HL-60 (cell line): ENCODE data around the gene TUBGCP3.

Source experiments
- DNase-seq, 2 experiments: peaks; one replicate each; pipeline ENCODE4 v3.0.0-alpha.2; 2010 to 2020; ENCODE audit warnings: low read depth in 1 of 2, low spot score in 1 of 2
- H3K27ac ChIP-seq: fragments of 250-450 bp; sonication (Bioruptor Pico); replicated peaks from 2 replicates; pipeline ENCODE4 v1.5.1; 2020; ENCODE audit warnings: mild to moderate bottlenecking, moderate library complexity
- H3K27me3 ChIP-seq: fragments of 250-450 bp; sonication (Bioruptor Pico); 2 replicates; pipeline ENCODE4 v1.5.1; 2021; ENCODE audit warnings: mild to moderate bottlenecking, moderate library complexity; ENCODE audit not compliant: insufficient read depth, poor library complexity, severe bottlenecking
- H3K4me3 ChIP-seq: replicated peaks from 2 replicates; pipeline ENCODE4 v1.5.1; 2011; ENCODE audit warnings: mild to moderate bottlenecking, control low read depth, low read length; ENCODE audit not compliant: insufficient read depth
- CTCF ChIP-seq: IDR thresholded peaks from one replicate; pipeline ENCODE4 v1.5.1; 2011; ENCODE audit warnings: low read length, control low read depth, inconsistent platforms; ENCODE audit not compliant: insufficient read depth
- GABPA ChIP-seq: IDR thresholded peaks from 2 replicates; pipeline ENCODE4 v1.6.1; 2012; ENCODE audit warnings: low read depth
- POLR2AphosphoS5 ChIP-seq: IDR thresholded peaks from 2 replicates; pipeline ENCODE4 v1.6.1; 2012; ENCODE audit warnings: low read depth
- REST ChIP-seq: IDR thresholded peaks from 2 replicates; pipeline ENCODE4 v1.6.1; 2012; ENCODE audit warnings: low read depth; ENCODE audit not compliant: insufficient replicate concordance
- SPI1 ChIP-seq: IDR thresholded peaks from 2 replicates; pipeline ENCODE4 v1.6.1; 2012; ENCODE audit warnings: low read depth, mild to moderate bottlenecking, borderline replicate concordance

TUBGCP3 gene

GRCh38 chr13:112525356-112525945 lies 62.5 kb downstream of the TUBGCP3 start:
- Histone ChIP-seq H3K4me3 (no peak overlapping the region), H3K27me3 (no peaks in the 10 kb centered on the region)

DNA sequence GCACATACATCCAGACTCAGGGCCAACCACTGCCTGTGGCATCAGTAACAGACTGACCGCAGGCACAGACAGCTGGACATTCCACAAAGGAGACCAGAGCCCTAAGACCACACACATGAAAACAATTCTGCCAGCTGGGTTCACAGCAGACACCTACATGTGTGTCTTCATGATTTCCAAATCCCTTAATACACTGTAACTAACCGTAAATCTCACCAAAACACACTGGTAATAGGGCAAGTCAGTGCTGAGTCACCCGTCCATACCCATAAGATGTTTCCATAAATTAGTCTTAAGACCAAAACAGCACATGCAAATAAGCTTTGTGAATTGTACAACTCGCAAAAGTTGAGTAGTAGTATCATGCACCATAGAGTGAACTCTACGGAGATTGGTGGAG lies 65.4 kb downstream of the TUBGCP3 start:
- no peaks in the 10 kb centered on the region for H3K27me3 ChIP-seq
- TF ChIP-seq POLR2AphosphoS5 (no peak), GABPA (no peak), CTCF (no peak), SPI1 (no peak), REST (no peak)
- DNase-seq, result no peak
- H3K27ac ChIP-seq, result no peak overlapping the region
- H3K4me3 ChIP-seq, result no peak overlapping the region

More at GRCh38 chr13:112525356-112525945, 62.5 kb downstream of the TUBGCP3 start:
- H3K27ac ChIP-seq, result no peak overlapping the region
- no peak for DNase-seq
- no peak for TF ChIP-seq POLR2AphosphoS5
- no peak for TF ChIP-seq SPI1
- TF ChIP-seq CTCF, result no peak
- no peak for TF ChIP-seq REST
- TF ChIP-seq GABPA, result no peak

DNA sequence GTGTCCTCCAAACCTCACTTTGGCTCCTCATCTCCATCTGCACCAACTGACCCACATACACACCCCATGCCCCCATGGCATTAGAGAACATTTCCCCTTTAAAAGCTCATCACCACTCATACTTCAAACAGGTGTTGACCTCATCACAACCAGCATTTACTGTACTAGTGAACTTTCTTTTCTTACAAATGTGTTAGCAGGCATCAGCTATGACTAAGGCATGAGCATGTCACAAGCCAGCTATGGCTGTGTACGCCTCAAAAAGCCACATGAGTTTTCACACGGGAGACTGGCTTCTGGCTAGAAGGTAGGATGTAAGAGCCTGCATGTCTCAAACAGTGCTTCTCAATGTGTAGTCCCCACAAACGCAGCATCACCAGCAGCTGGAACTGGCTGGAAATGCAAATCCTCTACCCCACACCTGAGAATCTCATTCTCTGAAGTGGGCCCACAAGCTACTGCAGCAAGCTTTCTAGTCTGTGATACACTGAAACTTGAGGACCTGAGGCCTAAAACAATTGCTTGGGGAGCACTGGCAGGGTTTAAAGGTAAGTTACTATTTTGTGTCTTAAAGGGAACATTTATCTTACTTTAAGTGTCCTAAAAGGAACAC lies 66.8 kb downstream of the TUBGCP3 start:
- Histone ChIP-seq H3K27ac (no peak overlapping the region), H3K4me3 (no peak overlapping the region), H3K27me3 (no peaks in the 10 kb centered on the region)
- TF ChIP-seq SPI1 (no peak), POLR2AphosphoS5 (no peak), GABPA (no peak), REST (no peak), CTCF (no peak)
- no peak for DNase-seq
